MCF 10A (cell line): ENCODE measurements around the gene DGKA. TPM values are rescaled to one million over a fixed set of nuclear protein-coding genes. Genes with fewer than 3 reads are reported as not detected.

Source experiments
- BruUV-seq: library from RNA; stranded (reverse); fragments of 400-500 nt; replicated peaks from 2 replicates; lab custom pipeline; 2021; lab: Mats Ljungman, UMichigan
- CTCF ChIA-PET: fragments of 300-600 bp; sonication (Branson Sonifier 250); formaldehyde crosslinking; extraction: SDS; loops from one replicate; lab custom pipeline; 2021; ENCODE audit warnings: antibody characterized with exemption, inconsistent platforms; lab: Yijun Ruan, JAX
- POLR2A ChIA-PET: fragments of 300-600, 350-650 bp; sonication (Branson Sonifier 250); formaldehyde crosslinking; extraction: SDS; loops from one replicate; lab custom pipeline; 2020; ENCODE audit warnings: antibody characterized with exemption, inconsistent platforms; lab: Yijun Ruan, JAX
- DNase-seq: peaks from one replicate; pipeline ENCODE4 v3.0.0-alpha.2; 2018; ENCODE audit not compliant: unreplicated experiment
- H3K27ac Mint-ChIP-seq: one replicate; pipeline ENCODE4 v1.8.0; 2022; ENCODE audit warnings: mild to moderate bottlenecking, low read depth, mixed read lengths; ENCODE audit not compliant: unreplicated experiment
- H3K27me3 Mint-ChIP-seq: one replicate; pipeline ENCODE4 v1.8.0; 2022; ENCODE audit warnings: mixed read lengths; ENCODE audit not compliant: insufficient read depth, unreplicated experiment
- H3K36me3 Mint-ChIP-seq: one replicate; pipeline ENCODE4 v1.8.0; 2022; ENCODE audit warnings: mild to moderate bottlenecking, moderate library complexity, mixed read lengths; ENCODE audit not compliant: insufficient read depth, unreplicated experiment
- H3K4me1 Mint-ChIP-seq: one replicate; pipeline ENCODE4 v1.8.0; 2022; ENCODE audit warnings: mixed read lengths; ENCODE audit not compliant: insufficient read depth, unreplicated experiment
- H3K4me3 Mint-ChIP-seq: one replicate; pipeline ENCODE4 v1.8.0; 2022; ENCODE audit warnings: mild to moderate bottlenecking, moderate library complexity, mixed read lengths; ENCODE audit not compliant: unreplicated experiment
- H3K9me3 Mint-ChIP-seq: one replicate; pipeline ENCODE4 v1.8.0; 2022; ENCODE audit warnings: mixed read lengths; ENCODE audit not compliant: unreplicated experiment
- intact Hi-C: fragments of 100-400 bp; cut with micrococcal nuclease; formaldehyde crosslinking; loops from 2 replicates; pipeline ENCODE4 v1.14.1; 2022
- total RNA-seq: library from RNA; stranded (reverse); gene quantifications from 2 replicates; pipeline ENCODE4 v1.2.3, GENCODE V29; 2022
- TF ChIP-seq, protein P1 (sequence below): fragments of 200-600 bp; IDR thresholded peaks from one replicate; pipeline ENCODE4 v1.8.0; 2022; ENCODE audit warnings: antibody characterized with exemption, mild to moderate bottlenecking; ENCODE audit not compliant: unreplicated experiment

DGKA gene
- total RNA-seq, 1 experiment from 2014 or later = 236 TPM

DNA sequence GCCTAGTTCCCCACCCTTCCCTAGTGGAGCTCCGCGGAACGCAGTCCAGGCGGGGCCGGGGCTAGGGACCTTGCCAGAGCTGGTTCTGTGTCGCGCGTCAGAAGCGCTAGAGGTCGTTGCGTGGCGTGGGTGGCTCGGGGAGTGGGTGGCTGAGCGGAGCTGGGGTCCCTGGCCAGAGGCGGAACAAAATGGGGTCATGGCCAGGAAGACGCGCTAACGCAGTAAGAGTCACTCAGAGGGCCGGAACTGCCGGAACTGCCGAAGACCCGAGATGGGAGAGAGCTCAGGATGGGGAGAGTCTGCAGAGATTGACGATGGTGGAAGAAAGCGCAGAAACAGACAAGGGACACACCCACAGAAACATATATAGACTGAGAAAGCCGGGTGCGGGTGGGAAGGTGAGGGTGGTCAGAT, 4.8 kb downstream of the DGKA start:
- Mint-ChIP-seq H3K4me1 (peaks cover 73% of the 10 kb centered on the region), H3K4me3 (no peak overlapping the region), H3K36me3 (peaks cover 56% of the 10 kb centered on the region), H3K9me3 (no peaks in the 10 kb centered on the region), H3K27ac (peak overlapping the region; percentile 79), H3K27me3 (no peaks in the 10 kb centered on the region)
- DNase-seq = no peak
- ChIA-PET POLR2A (interaction anchor here (0.6 to 12.6 kb wide), 7 partner anchors 8 to 119 kb away, joined by 3 to 140 read pairs (median 23); partner anchors contain the start of genes DNAJC14, ORMDL2, PYM1 and RAB5B), CTCF (interaction anchor here (1.2 to 8.0 kb wide), 3 partner anchors 8 to 197 kb away, joined by 4 to 108 read pairs (median 11); partner anchors contain the start of genes DGKA and PYM1)
- no TSS peak for BruUV-seq
- TF ChIP-seq, protein P1, sequence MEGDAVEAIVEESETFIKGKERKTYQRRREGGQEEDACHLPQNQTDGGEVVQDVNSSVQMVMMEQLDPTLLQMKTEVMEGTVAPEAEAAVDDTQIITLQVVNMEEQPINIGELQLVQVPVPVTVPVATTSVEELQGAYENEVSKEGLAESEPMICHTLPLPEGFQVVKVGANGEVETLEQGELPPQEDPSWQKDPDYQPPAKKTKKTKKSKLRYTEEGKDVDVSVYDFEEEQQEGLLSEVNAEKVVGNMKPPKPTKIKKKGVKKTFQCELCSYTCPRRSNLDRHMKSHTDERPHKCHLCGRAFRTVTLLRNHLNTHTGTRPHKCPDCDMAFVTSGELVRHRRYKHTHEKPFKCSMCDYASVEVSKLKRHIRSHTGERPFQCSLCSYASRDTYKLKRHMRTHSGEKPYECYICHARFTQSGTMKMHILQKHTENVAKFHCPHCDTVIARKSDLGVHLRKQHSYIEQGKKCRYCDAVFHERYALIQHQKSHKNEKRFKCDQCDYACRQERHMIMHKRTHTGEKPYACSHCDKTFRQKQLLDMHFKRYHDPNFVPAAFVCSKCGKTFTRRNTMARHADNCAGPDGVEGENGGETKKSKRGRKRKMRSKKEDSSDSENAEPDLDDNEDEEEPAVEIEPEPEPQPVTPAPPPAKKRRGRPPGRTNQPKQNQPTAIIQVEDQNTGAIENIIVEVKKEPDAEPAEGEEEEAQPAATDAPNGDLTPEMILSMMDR = no peak
- intact Hi-C loops = no loop called here

DNA sequence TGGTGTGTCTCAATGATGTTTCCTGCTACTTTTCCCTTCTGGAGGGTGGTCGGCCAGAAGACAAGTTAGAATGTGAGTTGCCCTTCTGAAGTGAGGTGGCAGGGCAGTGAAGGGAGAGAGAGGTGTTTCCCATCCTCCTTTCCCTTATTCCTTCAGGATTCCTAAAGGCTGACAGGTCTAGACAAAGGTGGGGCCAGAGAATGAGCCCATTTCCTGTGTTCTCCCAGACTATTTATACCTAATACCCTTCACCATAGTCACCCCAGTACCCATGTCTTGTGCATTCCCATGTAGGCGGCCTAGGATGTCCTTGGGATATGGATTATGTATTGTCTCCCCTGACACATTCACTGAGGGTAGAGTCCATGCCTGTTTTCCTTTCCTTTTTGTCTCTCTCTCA, 7.0 kb downstream of the DGKA start:
- peak; percentile 49 for DNase-seq
- TF ChIP-seq, protein P1 = no peak
- no peaks in the 10 kb centered on the region for H3K9me3 Mint-ChIP-seq
- CTCF ChIA-PET = interaction anchor here (0.7 to 8.0 kb wide), 6 partner anchors 10 to 200 kb away, joined by 3 to 108 read pairs (median 6); partner anchors contain the start of genes DGKA, DNAJC14 and PYM1
- peaks cover 59% of the 10 kb centered on the region for H3K4me1 Mint-ChIP-seq
- no peaks in the 10 kb centered on the region for H3K27me3 Mint-ChIP-seq
- intact Hi-C loops = no loop called here
- no peak overlapping the region for H3K4me3 Mint-ChIP-seq
- BruUV-seq = no TSS peak
- H3K36me3 Mint-ChIP-seq = peaks cover 79% of the 10 kb centered on the region
- POLR2A ChIA-PET = interaction anchor here (0.8 to 5.9 kb wide), 7 partner anchors 7 to 167 kb away, joined by 3 to 53 read pairs (median 3); partner anchors contain the start of genes DGKA, DNAJC14, ORMDL2 and PA2G4
- H3K27ac Mint-ChIP-seq = peak overlapping the region; percentile 14

DNA sequence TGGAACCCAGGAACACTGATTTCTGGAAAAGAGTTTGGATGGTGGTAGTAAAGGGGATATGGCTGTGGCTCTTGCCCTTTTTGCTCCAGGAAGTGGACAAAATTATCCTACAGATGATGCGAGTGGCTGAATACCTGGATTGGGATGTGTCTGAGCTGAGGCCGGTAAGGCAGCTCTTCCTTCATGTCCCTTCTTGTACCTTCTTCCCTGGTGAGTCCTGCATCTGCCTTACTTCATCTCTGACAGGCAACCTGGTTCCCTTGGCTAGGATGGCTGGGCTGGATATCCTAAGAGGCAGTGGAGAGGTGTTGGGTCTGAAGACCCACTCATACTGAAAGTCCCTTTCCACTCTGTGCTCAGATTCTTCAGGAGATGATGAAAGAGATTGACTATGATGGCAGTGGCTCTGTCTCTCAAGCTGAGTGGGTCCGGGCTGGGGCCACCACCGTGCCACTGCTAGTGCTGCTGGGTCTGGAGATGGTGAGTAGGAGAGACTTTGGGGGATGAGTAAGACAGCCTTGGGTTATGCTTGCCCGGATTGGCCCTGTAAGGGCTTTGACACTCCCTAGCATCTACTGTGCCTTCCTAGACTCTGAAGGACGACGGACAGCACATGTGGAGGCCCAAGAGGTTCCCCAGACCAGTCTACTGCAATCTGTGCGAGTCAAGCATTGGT, 8.0 kb downstream of the DGKA start:
- Mint-ChIP-seq H3K9me3 (no peaks in the 10 kb centered on the region), H3K4me3 (no peak overlapping the region), H3K27ac (peak overlapping the region; percentile 14), H3K27me3 (no peaks in the 10 kb centered on the region), H3K36me3 (peaks cover 89% of the 10 kb centered on the region), H3K4me1 (peaks cover 59% of the 10 kb centered on the region)
- DNase-seq = no peak
- no TSS peak for BruUV-seq
- ChIA-PET CTCF (interaction anchor here (0.7 to 8.0 kb wide), 23 partner anchors 10 to 239 kb away, joined by 3 to 108 read pairs (median 5); partner anchors contain the start of genes DGKA, DNAJC14, ORMDL2 and PYM1), POLR2A (interaction anchor here (0.6 to 5.9 kb wide), 15 partner anchors 8 to 209 kb away, joined by 3 to 53 read pairs (median 4); partner anchors contain the start of genes CD63, DGKA, DNAJC14 and ORMDL2)
- intact Hi-C loops = no loop called here
- TF ChIP-seq, protein P1 = no peak
